Activated CD8-positive, alpha-beta memory T cell treated with anti-CD3 and anti-CD28 coated beads for 48 hours (primary cell): ENCODE data around the gene DOCK3.
"Not testable (repeated sequence)": the region's sequence is repeated elsewhere in the genome, so short reads cannot be mapped to it uniquely, and the experiment has no call there.

ENCODE experiments used
- DNase-seq, 3 experiments: peaks; one replicate each; pipeline ENCODE4 v3.0.0-alpha.2; 2020; ENCODE audit warnings: low read depth in 2 of 3, low spot score in 2 of 3

The DOCK3 gene

GRCh38 chr3:51283421-51283820 is 608.7 kb downstream of the DOCK3 start:
- DNase-seq, result no peak

DNA sequence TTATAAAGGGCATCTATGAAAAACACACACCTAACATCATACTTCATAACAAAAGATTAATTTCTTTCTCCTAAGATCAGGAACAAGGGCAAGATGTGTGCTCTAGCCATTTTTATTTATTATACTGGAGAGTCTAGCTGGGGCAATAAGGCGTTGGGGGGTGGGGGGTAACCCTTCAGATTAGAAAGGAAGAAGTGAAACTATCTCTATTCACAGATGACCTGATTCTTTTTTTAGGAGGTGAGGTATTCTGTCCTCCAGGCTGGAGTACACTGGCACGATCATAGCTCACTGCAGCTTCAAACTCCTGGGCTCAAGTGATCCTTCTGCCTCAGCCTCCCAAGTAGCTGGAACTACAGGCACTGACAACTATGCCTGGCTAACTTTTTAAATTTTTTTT is 620.9 kb downstream of the DOCK3 start:
- DNase-seq, result no peak

- no peak for DNase-seq
Measured at GRCh38 chr3:51297333-51297732, 622.6 kb downstream of the DOCK3 start.

- no peak for DNase-seq
Measured at GRCh38 chr3:51304230-51304629, 629.5 kb downstream of the DOCK3 start.

GRCh38 chr3:51306093-51306492 is 631.4 kb downstream of the DOCK3 start:
- no peak for DNase-seq

- DNase-seq, result no peak
Measured at GRCh38 chr3:51307458-51307857, 632.7 kb downstream of the DOCK3 start.

- not testable (repeated sequence) for DNase-seq
Measured at GRCh38 chr3:51307945-51308607, 633.3 kb downstream of the DOCK3 start.

- no peak for DNase-seq
Measured at GRCh38 chr3:51311055-51311454, 636.3 kb downstream of the DOCK3 start.

GRCh38 chr3:51328206-51328605 is 653.5 kb downstream of the DOCK3 start:
- no peak for DNase-seq

- DNase-seq, result no peak
Measured at GRCh38 chr3:51330046-51330445, 655.3 kb downstream of the DOCK3 start.

DNA sequence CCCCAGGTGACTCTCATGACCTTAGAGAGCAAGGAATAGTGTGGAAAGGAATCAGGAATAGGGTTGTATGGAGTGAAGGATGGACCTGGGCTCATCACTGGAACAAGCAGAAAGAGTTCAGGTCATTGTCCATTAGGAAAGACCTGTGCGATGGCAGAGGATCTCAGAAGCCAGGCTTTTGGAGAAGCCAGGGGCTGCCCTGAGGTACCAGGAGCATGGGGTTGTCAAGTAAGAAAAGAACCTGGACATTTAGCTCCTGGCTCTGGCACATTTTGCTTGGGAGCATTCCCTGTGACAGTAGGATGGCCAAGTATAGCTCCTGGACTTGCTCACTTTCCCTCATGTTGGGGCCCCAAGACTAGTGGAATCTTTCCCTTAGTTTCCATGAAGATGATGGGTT is 657.4 kb downstream of the DOCK3 start:
- no peak for DNase-seq

DNA sequence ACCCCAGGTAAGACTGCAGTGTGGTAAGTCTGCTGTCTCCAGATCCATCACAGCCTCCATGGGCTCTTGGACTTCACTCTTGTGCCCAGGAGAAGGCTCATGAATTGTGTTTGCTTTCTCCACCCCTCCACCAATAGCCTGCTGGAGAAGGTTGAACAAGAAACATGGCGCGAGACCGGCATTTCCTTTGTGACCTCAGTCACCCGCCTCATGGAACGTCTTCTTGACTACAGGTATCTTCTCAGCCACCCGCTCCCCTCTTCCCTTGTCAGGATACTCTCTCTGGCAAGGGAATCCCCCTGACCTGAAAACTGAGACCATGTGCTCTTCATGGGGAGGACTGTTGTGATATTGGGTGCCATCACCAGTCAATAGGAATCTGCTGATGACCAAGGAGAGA is 658.3 kb downstream of the DOCK3 start:
- DNase-seq, result no peak

GRCh38 chr3:51336261-51336660 is 661.5 kb downstream of the DOCK3 start:
- no peak for DNase-seq

- DNase-seq, result no peak
Measured at GRCh38 chr3:51337666-51338065, 662.9 kb downstream of the DOCK3 start.

- no peak for DNase-seq
Measured at GRCh38 chr3:51338632-51339031, 663.9 kb downstream of the DOCK3 start.

DNA sequence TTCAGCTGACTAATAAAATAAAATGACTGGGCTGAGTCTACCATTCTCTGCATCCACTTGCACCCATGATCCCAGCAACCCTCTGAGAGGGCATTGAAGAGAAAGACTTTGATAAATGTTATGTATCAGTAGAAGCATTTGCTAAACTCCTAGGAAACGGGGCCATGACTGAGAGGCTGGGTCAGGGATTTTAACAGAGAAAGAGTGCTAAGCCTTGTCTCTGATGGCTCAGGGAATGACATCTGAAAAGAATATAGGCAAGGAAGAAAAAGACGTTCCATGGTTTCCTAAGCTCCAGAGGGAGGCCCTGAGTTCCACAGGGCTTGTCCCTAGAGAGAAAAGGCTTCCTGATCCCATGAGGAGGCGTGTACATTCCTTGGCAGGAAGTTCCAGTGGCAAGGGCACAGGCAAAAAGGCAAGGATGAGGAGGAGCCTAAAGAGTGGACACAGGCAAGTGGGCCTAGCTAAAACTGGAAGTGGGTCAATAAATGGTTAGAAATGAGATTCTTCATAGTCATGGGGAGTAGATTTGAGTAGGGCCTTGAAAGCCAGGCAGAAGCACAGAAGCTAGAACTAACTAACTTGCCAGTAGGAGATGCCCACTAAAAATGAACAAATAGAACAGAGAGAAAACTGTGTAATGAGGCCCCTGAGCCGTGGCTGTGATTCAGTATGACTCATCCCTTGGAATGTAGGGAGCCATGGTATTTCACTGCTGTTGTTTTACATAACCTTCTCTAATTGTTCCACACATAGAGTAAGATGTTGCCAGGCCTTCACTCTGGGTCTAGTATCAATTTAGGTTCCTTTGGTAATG is 665.5 kb downstream of the DOCK3 start:
- DNase-seq, result no peak

DNA sequence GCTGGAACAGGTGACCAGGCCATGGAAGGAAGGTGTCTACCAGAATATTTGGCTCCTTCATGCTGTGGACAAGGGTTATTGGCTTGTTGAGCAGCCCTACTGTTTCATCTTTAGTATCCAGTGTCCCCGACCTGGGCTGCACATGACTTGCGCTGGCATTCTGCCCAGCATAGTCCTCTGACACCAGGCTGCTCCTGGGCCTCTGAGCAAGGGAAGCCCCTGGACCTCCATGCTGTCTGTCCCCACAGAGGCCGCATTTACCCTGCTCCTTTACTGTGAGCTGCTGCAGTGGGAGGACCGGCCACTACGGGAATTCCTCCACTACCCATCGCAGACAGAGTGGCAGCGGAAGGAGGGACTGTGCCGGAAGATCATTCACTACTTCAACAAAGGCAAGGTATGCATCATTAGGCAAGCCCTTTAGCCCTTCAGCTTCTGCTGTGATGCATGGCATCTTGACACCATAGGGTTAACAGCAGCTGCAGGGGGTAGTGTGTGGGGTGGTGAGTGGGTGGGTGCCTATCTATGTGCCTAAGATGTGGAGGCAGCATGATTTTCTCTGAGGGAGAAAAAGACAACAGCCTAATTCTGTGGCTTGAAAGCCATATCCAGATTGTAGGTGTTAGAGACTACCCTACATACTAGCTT is 666.4 kb downstream of the DOCK3 start:
- no peak for DNase-seq

- DNase-seq, result no peak
Measured at GRCh38 chr3:51343918-51344687, 669.4 kb downstream of the DOCK3 start.

DNA sequence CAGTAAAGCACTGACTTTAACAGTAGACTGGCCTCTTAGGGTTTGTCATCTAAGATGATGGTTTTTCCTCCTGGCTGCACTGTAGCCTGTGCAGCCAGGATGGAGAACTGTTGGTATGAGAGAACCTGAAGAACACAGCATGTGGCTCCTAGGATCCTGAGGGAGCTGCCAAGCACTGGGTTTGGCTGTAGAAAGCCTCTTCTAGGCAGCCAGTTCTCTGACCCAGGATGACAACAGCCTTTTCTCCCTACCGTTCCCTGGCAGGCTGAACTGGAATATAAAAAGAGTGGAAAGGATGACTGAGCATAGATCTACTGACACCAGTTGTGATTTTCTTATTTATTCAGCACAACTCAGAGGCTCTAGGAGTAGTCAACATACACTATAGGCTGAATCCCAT is 676.0 kb downstream of the DOCK3 start:
- DNase-seq, result no peak

DNA sequence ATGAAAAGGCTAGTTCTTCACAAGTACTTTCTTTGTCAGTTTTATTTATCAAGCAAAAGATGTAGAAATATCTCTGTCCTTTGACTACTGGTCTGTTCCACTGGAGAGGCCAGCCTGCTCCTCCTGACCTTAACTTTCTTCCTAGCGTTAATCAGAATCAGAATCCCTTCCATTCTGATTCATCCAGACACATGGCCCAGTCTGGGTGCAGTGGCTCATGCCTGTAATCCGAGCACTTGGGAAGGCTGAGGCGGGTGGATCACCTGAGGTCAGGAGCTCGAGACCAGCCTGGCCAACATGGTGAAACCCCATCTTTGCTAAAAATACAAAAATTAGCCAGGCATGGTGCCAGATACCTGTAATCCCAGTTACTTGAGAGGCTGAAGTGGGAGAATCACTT is 678.4 kb downstream of the DOCK3 start:
- no peak for DNase-seq

GRCh38 chr3:51353691-51354090 is 679.0 kb downstream of the DOCK3 start:
- no peak for DNase-seq
